OCI-LY3 (cell line): ENCODE results near the gene NUMBL.

Experiments used
- H2AFZ ChIP-seq: fragments of 200-600, 300-600 bp; shearing (Covaris generic); 2 replicates; pipeline ENCODE4 v1.6.0; 2014; ENCODE audit warnings: antibody characterized with exemption, low read depth, low read length
- H3K27ac ChIP-seq: fragments of 200-600, 300-600 bp; sonication (generic); 2 replicates; pipeline ENCODE4 v1.5.1; 2014; ENCODE audit warnings: mild to moderate bottlenecking, low read length, moderate library complexity, mixed read lengths
- H3K27me3 ChIP-seq: fragments of 200-600, 300-600 bp; sonication (generic); 2 replicates; pipeline ENCODE4 v1.6.1; 2014; ENCODE audit warnings: low read depth, low read length, mixed read lengths
- H3K36me3 ChIP-seq: fragments of 200-600, 300-600 bp; sonication (generic); replicated peaks from 2 replicates; pipeline ENCODE3; 2014; ENCODE audit warnings: low read depth, low read length, mixed read lengths
- H3K4me1 ChIP-seq: fragments of 300-600, 200-600 bp; sonication (generic); 2 replicates; pipeline ENCODE4 v1.6.1; 2014; ENCODE audit warnings: low read length, mixed read lengths
- H3K4me2 ChIP-seq: fragments of 200-600, 300-600 bp; sonication (generic); 2 replicates; pipeline ENCODE4 v1.6.1; 2014; ENCODE audit warnings: low read length, mixed read lengths
- H3K4me3 ChIP-seq: fragments of 300-600, 200-600 bp; sonication (generic); 2 replicates; pipeline ENCODE4 v1.5.1; 2014; ENCODE audit warnings: antibody characterized with exemption, mild to moderate bottlenecking, low read length, moderate library complexity
- H3K79me2 ChIP-seq: fragments of 300-600, 200-600 bp; shearing (Covaris generic); 2 replicates; pipeline ENCODE4 v1.6.1; 2014; ENCODE audit warnings: mild to moderate bottlenecking, low read length, mixed read lengths
- H3K9ac ChIP-seq: fragments of 300-600, 200-600 bp; shearing (Covaris generic); 2 replicates; pipeline ENCODE4 v1.6.0; 2014; ENCODE audit warnings: mild to moderate bottlenecking, low read length, moderate library complexity
- H3K9me3 ChIP-seq: fragments of 200-600, 300-600 bp; shearing (Covaris generic); 2 replicates; pipeline ENCODE4 v1.6.1; 2014; ENCODE audit warnings: low read length, mixed read lengths; ENCODE audit not compliant: insufficient read depth
- H4K20me1 ChIP-seq: fragments of 200-600, 300-600 bp; sonication (generic); 2 replicates; pipeline ENCODE4 v1.6.1; 2016; ENCODE audit warnings: low read length, mixed read lengths; ENCODE audit not compliant: insufficient read depth
- CTCF ChIP-seq: fragments of 200-600, 300-600 bp; sonication (generic); IDR thresholded peaks from 2 replicates; pipeline ENCODE4 v1.5.1; 2014; ENCODE audit warnings: antibody characterized with exemption, low read length, low read depth
- EZH2phosphoT487 ChIP-seq: fragments of 200-600 bp; shearing (Covaris generic); IDR thresholded peaks from 2 replicates; pipeline ENCODE4 v1.6.1; 2018; ENCODE audit warnings: antibody characterized with exemption, mixed run types, low read depth

The NUMBL gene

GRCh38 chr19:40684280-40684679 is 6.2 kb downstream of the NUMBL start:
- Histone ChIP-seq H3K27ac (no peak overlapping the region), H3K27me3 (no peaks in the 10 kb centered on the region), H3K79me2 (no peaks in the 10 kb centered on the region), H3K9ac (no peak overlapping the region), H3K4me2 (no peak overlapping the region), H4K20me1 (no peaks in the 10 kb centered on the region), H3K4me3 (no peak overlapping the region), H3K36me3 (peaks cover 8% of the 10 kb centered on the region), H3K4me1 (no peaks in the 10 kb centered on the region), H2AFZ (no peak overlapping the region), H3K9me3 (no peaks in the 10 kb centered on the region)
- TF ChIP-seq CTCF (no peak), EZH2phosphoT487 (no peak)

GRCh38 chr19:40683437-40683836 is 7.0 kb downstream of the NUMBL start:
- Histone ChIP-seq H3K4me3 (no peak overlapping the region), H4K20me1 (no peaks in the 10 kb centered on the region), H3K4me2 (no peak overlapping the region), H3K36me3 (peaks cover 8% of the 10 kb centered on the region), H3K27me3 (no peaks in the 10 kb centered on the region), H2AFZ (no peak overlapping the region), H3K27ac (no peak overlapping the region), H3K4me1 (no peaks in the 10 kb centered on the region), H3K9me3 (no peaks in the 10 kb centered on the region), H3K79me2 (no peaks in the 10 kb centered on the region), H3K9ac (no peak overlapping the region)
- TF ChIP-seq EZH2phosphoT487 (no peak), CTCF (no peak)

GRCh38 chr19:40682431-40682964 is 8.0 kb downstream of the NUMBL start:
- no peaks in the 10 kb centered on the region for H3K27me3 ChIP-seq
- no peaks in the 10 kb centered on the region for H3K79me2 ChIP-seq
- H3K36me3 ChIP-seq = peaks cover 8% of the 10 kb centered on the region
- no peaks in the 10 kb centered on the region for H3K9me3 ChIP-seq
- H2AFZ ChIP-seq = no peak overlapping the region
- H3K27ac ChIP-seq = no peak overlapping the region
- H4K20me1 ChIP-seq = no peaks in the 10 kb centered on the region
- H3K4me3 ChIP-seq = no peak overlapping the region
- no peaks in the 10 kb centered on the region for H3K4me1 ChIP-seq
- no peak overlapping the region for H3K4me2 ChIP-seq
- H3K9ac ChIP-seq = no peak overlapping the region
- TF ChIP-seq EZH2phosphoT487 = no peak
- no peak for TF ChIP-seq CTCF

GRCh38 chr19:40681039-40681438 is 9.4 kb downstream of the NUMBL start:
- no peaks in the 10 kb centered on the region for H3K4me1 ChIP-seq
- H3K4me2 ChIP-seq = no peak overlapping the region
- H3K36me3 ChIP-seq = peaks cover 8% of the 10 kb centered on the region
- H3K4me3 ChIP-seq = no peak overlapping the region
- H4K20me1 ChIP-seq = no peaks in the 10 kb centered on the region
- H3K79me2 ChIP-seq = no peaks in the 10 kb centered on the region
- H3K27me3 ChIP-seq = no peaks in the 10 kb centered on the region
- no peaks in the 10 kb centered on the region for H3K9me3 ChIP-seq
- H2AFZ ChIP-seq = no peak overlapping the region
- TF ChIP-seq EZH2phosphoT487 = no peak
- no peak for TF ChIP-seq CTCF
- H3K9ac ChIP-seq = no peak overlapping the region
- no peak overlapping the region for H3K27ac ChIP-seq
